Aorta (tissue), 5 donors: ENCODE measurements around the gene PTGES2. TPM values are rescaled to one million over a fixed set of nuclear protein-coding genes. Genes with fewer than 3 reads are reported as not detected.
A peak's percentile ranks its signal among the peaks of the same experiment; 100 is the strongest.
"Not testable (repeated sequence)": the region's sequence is repeated elsewhere in the genome, so short reads cannot be mapped to it uniquely, and the experiment has no call there.

Experiments used
- ATAC-seq: fragments of 200-7000 bp; cut with Tn5 transposase; one replicate; pipeline ENCODE4 v1.9.1; 2022; ENCODE audit warnings: moderate library complexity; ENCODE audit not compliant: low FRiP score
- DNase-seq, 2 donors: peaks; one replicate each; pipeline ENCODE4 v3.0.0-alpha.2; 2020
- H3K27ac ChIP-seq, 2 donors: one replicate each; pipeline ENCODE4 v1.5.1; 2013; ENCODE audit warnings: low read length in 2 of 2, mild to moderate bottlenecking in 2 of 2, moderate library complexity in 2 of 2, control low read depth in 1 of 2, inconsistent platforms in 1 of 2, low read depth in 1 of 2
- H3K27me3 ChIP-seq, 2 donors: one replicate each; pipeline ENCODE4 v1.6.1; 2013; ENCODE audit warnings: control low read depth in 1 of 2, low read length in 1 of 2, mild to moderate bottlenecking in 1 of 2, moderate library complexity in 1 of 2; ENCODE audit not compliant: insufficient read depth in 2 of 2, control insufficient read depth in 1 of 2
- H3K36me3 ChIP-seq, 2 donors: one replicate each; pipeline ENCODE4 v1.6.1; 2013; ENCODE audit warnings: control low read depth in 1 of 2, low read length in 1 of 2, mild to moderate bottlenecking in 1 of 2; ENCODE audit not compliant: insufficient read depth in 2 of 2, control insufficient read depth in 1 of 2
- H3K4me1 ChIP-seq, 2 donors: one replicate each; pipeline ENCODE4 v1.6.1; 2013; ENCODE audit warnings: low read length in 2 of 2, control low read depth in 1 of 2, mild to moderate bottlenecking in 1 of 2, moderate library complexity in 1 of 2; ENCODE audit not compliant: insufficient read depth in 2 of 2, control insufficient read depth in 1 of 2
- H3K4me3 ChIP-seq, 2 donors: one replicate each; pipeline ENCODE4 v1.5.1; 2013; ENCODE audit warnings: low read length in 2 of 2, control low read depth in 1 of 2, mild to moderate bottlenecking in 1 of 2
- H3K9me3 ChIP-seq: one replicate; pipeline ENCODE4 v1.6.1; 2013; ENCODE audit warnings: mild to moderate bottlenecking, low read length; ENCODE audit not compliant: control insufficient read depth
- WGBS, 2 donors: extraction: QIAGEN DNeasy Blood & Tissue Kit; methylation state at CpG; one replicate each; pipeline ENCODE4 v1.1.7; 2013; 5-methylcytosine and 5-hydroxymethylcytosine counted together
- intact Hi-C, 2 donors: fragments of 100-400 bp; cut with DNase I; formaldehyde crosslinking; loops; one replicate each; pipeline versions ENCODE4 v1.14.2 to v1.15.0; 2022
- polyA plus RNA-seq, 2 donors: library from polyadenylated mRNA; stranded (reverse); fragments of 200-250 nt; gene quantifications; one replicate each; pipeline ENCODE4 v1.2.3, GENCODE V29; 2013
- total RNA-seq, 2 donors: library from RNA; stranded (reverse); fragmentation: NEBNext Ultra II Directional; extraction: Animal tissue kit (Norgen Biotek cat#: 25700); gene quantifications; one replicate each; pipeline ENCODE4 v1.2.1, GENCODE V29; 2021
- donor health status: healthy with polysubstance abuse.
- donor health status: Bipolar disorder and iron deficiency.
- donor health status: DM: no; HTN: no; CAD: no.
- donor health status: DM: no; HTN: no; CAD: no.
- donor health status: DM: yes; HTN: yes; CAD: no.

Gene PTGES2
- total and polyA plus RNA-seq, 4 donors = 29.9 to 56.2 (median 37.8) TPM

DNA sequence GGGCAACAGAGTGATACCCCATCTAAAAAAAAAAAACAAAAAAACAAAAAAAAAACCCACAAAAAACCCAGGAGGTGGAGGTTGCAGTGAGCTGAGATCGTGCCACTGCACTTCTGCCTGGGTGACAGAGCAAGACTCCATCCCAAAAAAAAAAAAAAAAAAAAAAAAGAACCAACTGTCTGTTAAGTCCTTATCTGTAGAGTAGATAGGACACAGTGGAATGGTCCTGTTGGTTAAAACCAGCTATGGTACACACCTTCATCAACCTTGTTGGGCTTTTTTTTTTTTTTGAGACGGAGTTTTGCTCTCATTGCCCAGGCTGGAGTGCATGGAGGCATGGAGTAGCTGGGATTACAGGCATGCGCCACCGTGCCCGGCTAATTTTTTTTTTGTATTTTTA lies 47.3 kb downstream of the PTGES2 start:
- Histone ChIP-seq H3K36me3 (no peaks in the 10 kb centered on the region), H3K4me1 (peaks cover 0 to 3% of the 10 kb centered on the region in 2 donors), H3K27ac (no peak overlapping the region), H3K27me3 (no peaks in the 10 kb centered on the region), H3K9me3 (no peaks in the 10 kb centered on the region), H3K4me3 (no peak overlapping the region)
- 91 to 93% methylated on average over 5 of the region's 5 CpGs for WGBS, 2 donors
- intact Hi-C loops = no loop called here
- DNase-seq = no peak
- no peak for ATAC-seq

GRCh38 chr9:128078504-128079434 lies 48.8 kb downstream of the PTGES2 start:
- no peaks in the 10 kb centered on the region for H3K9me3 ChIP-seq
- ATAC-seq (no peak), DNase-seq (no peak)
- peaks cover 0 to 3% of the 10 kb centered on the region in 2 donors for H3K4me1 ChIP-seq
- H3K27me3 ChIP-seq = no peaks in the 10 kb centered on the region
- H3K27ac ChIP-seq = no peak overlapping the region
- no peaks in the 10 kb centered on the region for H3K36me3 ChIP-seq
- 69 to 70% methylated on average over 11 of the region's 11 CpGs for WGBS, 2 donors
- intact Hi-C loops = no loop called here
- H3K4me3 ChIP-seq = no peak overlapping the region

- ATAC-seq (no peak), DNase-seq (no peak)
- intact Hi-C loops = no loop called here
- 92 to 95% methylated on average over 7 of the region's 7 CpGs for WGBS, 2 donors
- Histone ChIP-seq H3K4me3 (no peak overlapping the region), H3K36me3 (no peaks in the 10 kb centered on the region), H3K27me3 (no peaks in the 10 kb centered on the region), H3K27ac (no peak overlapping the region), H3K9me3 (no peaks in the 10 kb centered on the region), H3K4me1 (peaks cover 0 to 3% of the 10 kb centered on the region in 2 donors)
These were observed 49.6 kb downstream of the PTGES2 start for GRCh38 chr9:128077847-128078503.

- Histone ChIP-seq H3K9me3 (no peaks in the 10 kb centered on the region), H3K4me1 (peaks cover 0 to 10% of the 10 kb centered on the region in 2 donors), H3K36me3 (no peaks in the 10 kb centered on the region), H3K4me3 (no peak overlapping the region), H3K27me3 (no peaks in the 10 kb centered on the region), H3K27ac (peak overlapping the region; percentile 29 to 96)
- ATAC-seq = peak; percentile 47
- intact Hi-C loops = no loop called here
- DNase-seq = no peak
- 75 to 79% methylated on average over 7 of the region's 7 CpGs for WGBS, 2 donors
These were observed 54.2 kb downstream of the PTGES2 start for GRCh38 chr9:128073253-128073886.

DNA sequence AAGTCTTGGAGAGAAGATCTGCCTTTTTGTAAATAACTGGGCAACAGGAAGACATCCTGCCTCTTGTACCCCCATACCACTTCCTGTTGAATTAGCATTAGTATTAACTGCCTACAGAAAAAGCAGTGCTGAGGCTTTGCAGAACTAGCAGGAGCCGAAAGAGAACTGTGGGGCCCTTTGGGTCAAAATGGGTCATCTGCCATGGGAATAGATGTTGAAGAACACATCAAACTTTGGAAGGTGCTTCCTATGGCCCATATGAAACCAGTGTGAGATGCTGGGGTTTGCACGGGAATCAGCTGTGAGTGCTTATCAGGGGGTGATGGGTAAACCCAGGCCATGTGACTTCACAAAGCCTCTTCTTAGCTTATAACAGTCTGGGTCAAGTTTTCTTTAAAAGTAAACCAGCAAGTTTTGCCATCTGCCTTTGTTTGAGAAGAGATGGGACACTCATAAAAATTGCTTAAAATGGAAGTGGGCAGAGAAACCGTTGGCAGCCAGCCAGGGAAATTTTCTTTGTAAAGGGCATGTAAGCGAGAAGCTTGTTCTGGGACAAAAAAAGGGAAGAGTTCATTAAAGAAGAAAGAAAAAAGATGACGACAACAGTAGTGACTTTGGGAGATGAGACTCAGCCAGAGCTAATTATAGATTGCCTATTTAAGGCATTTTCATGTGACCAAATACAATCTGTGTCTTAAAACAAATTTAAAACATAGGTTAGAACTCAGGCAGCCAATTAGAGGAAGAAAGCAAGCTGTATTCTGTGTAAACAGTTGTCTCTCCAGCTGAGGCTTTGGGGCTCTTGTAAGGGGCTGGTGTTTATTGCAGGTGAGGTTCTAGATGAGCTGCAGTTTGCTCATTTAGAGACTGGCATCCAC lies 55.1 kb downstream of the PTGES2 start:
- peak overlapping the region; percentile 80 to 96 for H3K27ac ChIP-seq
- WGBS, 2 donors = 1% methylated on average over 5 of the region's 5 CpGs
- intact Hi-C loops = no loop called here
- H3K36me3 ChIP-seq = no peaks in the 10 kb centered on the region
- H3K4me3 ChIP-seq = no peak overlapping the region
- ATAC-seq (peak; percentile 40), DNase-seq (peak; percentile 88 to 92)
- H3K9me3 ChIP-seq = no peaks in the 10 kb centered on the region
- H3K27me3 ChIP-seq = no peaks in the 10 kb centered on the region
- peaks cover 0 to 10% of the 10 kb centered on the region in 2 donors for H3K4me1 ChIP-seq

- H3K4me1 ChIP-seq, DNase-seq, H3K27me3 ChIP-seq, intact Hi-C loops, H3K36me3 ChIP-seq, ATAC-seq, H3K4me3 ChIP-seq, H3K9me3 ChIP-seq: not testable (repeated sequence)
- 90 to 92% methylated on average over 12 of the region's 12 CpGs for WGBS, 2 donors
- H3K27ac ChIP-seq = peak overlapping the region in 1 of 2 donors; percentile 39
These were observed 56.1 kb downstream of the PTGES2 start for GRCh38 chr9:128071475-128071874.

DNA sequence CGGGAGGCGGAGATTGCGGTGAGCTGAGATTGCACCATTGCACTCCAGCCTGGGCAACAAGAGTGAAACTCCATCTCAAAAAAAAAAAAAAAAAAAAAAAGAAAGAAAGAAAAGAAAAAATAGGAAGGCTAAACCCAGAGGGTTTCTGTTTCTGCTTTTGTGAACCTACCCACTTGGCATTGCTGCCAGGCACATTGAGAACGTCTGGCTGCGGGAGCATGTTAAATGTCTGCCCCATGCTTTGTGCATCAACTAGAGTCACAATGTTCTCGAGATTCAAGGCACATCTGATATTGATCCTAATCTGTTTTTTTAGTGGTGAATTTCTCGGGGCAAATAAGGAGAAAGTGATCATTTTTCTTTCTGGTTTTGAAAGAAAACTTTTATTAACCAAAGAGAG lies 56.7 kb downstream of the PTGES2 start:
- no peak for ATAC-seq
- peak overlapping the region; percentile 31 to 43 for H3K27ac ChIP-seq
- DNase-seq = no peak
- H3K27me3 ChIP-seq = no peaks in the 10 kb centered on the region
- 17 to 21% methylated on average over 7 of the region's 7 CpGs for WGBS, 2 donors
- H3K4me1 ChIP-seq = peaks cover 2 to 9% of the 10 kb centered on the region in 2 donors
- no peaks in the 10 kb centered on the region for H3K9me3 ChIP-seq
- H3K4me3 ChIP-seq = no peak overlapping the region
- no peaks in the 10 kb centered on the region for H3K36me3 ChIP-seq
- intact Hi-C loops = no loop called here
